Liver (tissue), 9 donors: Measurements from ENCODE around the gene ACSBG1. TPM values are rescaled to one million over a fixed set of nuclear protein-coding genes. Genes with fewer than 3 reads are reported as not detected.

Source experiments
- DNase-seq: peaks from one replicate; pipeline ENCODE4 v3.0.0-alpha.2; 2017; ENCODE audit warnings: low spot score
- H3K27ac ChIP-seq, 2 donors: one replicate each; pipeline ENCODE4 v1.7.0; 2013; ENCODE audit warnings: inconsistent platforms in 2 of 2, low read length in 2 of 2, control low read depth in 1 of 2, low read depth in 1 of 2, mild to moderate bottlenecking in 1 of 2
- H3K27me3 ChIP-seq, 4 donors: one replicate each; pipeline versions ENCODE4 v1.6.1 to v1.7.0; 2013; ENCODE audit warnings: low read length in 3 of 4, inconsistent platforms in 1 of 4, mild to moderate bottlenecking in 1 of 4, moderate library complexity in 1 of 4; ENCODE audit not compliant: control insufficient read depth in 4 of 4, insufficient read depth in 4 of 4
- H3K36me3 ChIP-seq, 4 donors: one replicate each; pipeline versions ENCODE4 v1.6.1 to v1.7.0; 2013; ENCODE audit warnings: low read length in 3 of 4, mild to moderate bottlenecking in 3 of 4, low read depth in 1 of 4, moderate library complexity in 1 of 4; ENCODE audit not compliant: control insufficient read depth in 4 of 4, insufficient read depth in 3 of 4
- H3K4me1 ChIP-seq, 4 donors: one replicate each; pipeline versions ENCODE4 v1.6.1 to v1.7.0; 2013; ENCODE audit warnings: low read length in 3 of 4, mild to moderate bottlenecking in 3 of 4, moderate library complexity in 1 of 4; ENCODE audit not compliant: control insufficient read depth in 4 of 4, insufficient read depth in 4 of 4
- H3K4me3 ChIP-seq, 3 donors: one replicate each; pipeline versions ENCODE4 v1.6.1 to v1.7.0; 2013; ENCODE audit warnings: low read length in 3 of 3, control low read depth in 1 of 3, low read depth in 1 of 3, mild to moderate bottlenecking in 1 of 3
- H3K9ac ChIP-seq, 2 donors: one replicate each; pipeline ENCODE4 v1.7.0; 2013; ENCODE audit warnings: low read length in 2 of 2, mild to moderate bottlenecking in 2 of 2, moderate library complexity in 2 of 2, control low read depth in 1 of 2, low read depth in 1 of 2
- H3K9me3 ChIP-seq, 4 donors: one replicate each; pipeline versions ENCODE4 v1.6.1 to v1.7.0; 2013; ENCODE audit warnings: low read length in 3 of 4; ENCODE audit not compliant: control insufficient read depth in 4 of 4
- ATF3 ChIP-seq: IDR thresholded peaks from 2 replicates; pipeline ENCODE4 v1.6.1; 2016; ENCODE audit warnings: antibody characterized with exemption
- CTCF ChIP-seq: fragments of 150-350 bp; IDR thresholded peaks from 2 replicates; pipeline ENCODE4 v1.5.1; 2017; ENCODE audit warnings: improper control_type of control experiment, low read depth, low read length; ENCODE audit not compliant: missing input control
- EGR1 ChIP-seq, 2 donors: IDR thresholded peaks; 2 replicates each; pipeline ENCODE4 v1.6.1; 2016 to 2018; ENCODE audit warnings: antibody characterized with exemption in 2 of 2, low read depth in 2 of 2
- FOXA1 ChIP-seq: IDR thresholded peaks from 2 replicates; pipeline ENCODE4 v1.6.1; 2016; ENCODE audit warnings: antibody characterized with exemption
- FOXA2 ChIP-seq: IDR thresholded peaks from 2 replicates; pipeline ENCODE4 v1.6.1; 2016; ENCODE audit warnings: antibody characterized with exemption
- GABPA ChIP-seq, 2 donors: IDR thresholded peaks in 1 of 2; conservative IDR thresholded peaks in 1 of 2; 2 replicates each; pipeline ENCODE4 v1.6.1; 2016; ENCODE audit warnings: antibody characterized with exemption in 2 of 2, mild to moderate bottlenecking in 1 of 2, moderate library complexity in 1 of 2
- HNF4A ChIP-seq, 2 donors: conservative IDR thresholded peaks; 2 replicates each; pipeline ENCODE4 v1.6.1; 2016; ENCODE audit warnings: antibody characterized with exemption in 2 of 2, mild to moderate bottlenecking in 2 of 2
- HNF4G ChIP-seq: IDR thresholded peaks from 2 replicates; pipeline ENCODE4 v1.6.1; 2016; ENCODE audit warnings: antibody characterized with exemption
- JUND ChIP-seq, 2 donors: IDR thresholded peaks; 2 replicates each; pipeline ENCODE4 v1.6.1; 2016; ENCODE audit warnings: antibody characterized with exemption in 2 of 2
- MAX ChIP-seq: IDR thresholded peaks from 2 replicates; pipeline ENCODE4 v1.6.1; 2016; ENCODE audit warnings: antibody characterized with exemption
- RAD21 ChIP-seq, 2 donors: IDR thresholded peaks; 2 replicates each; pipeline ENCODE4 v1.6.1; 2016; ENCODE audit warnings: antibody characterized with exemption in 2 of 2, mild to moderate bottlenecking in 2 of 2
- RXRA ChIP-seq, 2 donors: IDR thresholded peaks; 2 replicates each; pipeline ENCODE4 v1.6.1; 2017 to 2018; ENCODE audit warnings: antibody characterized with exemption in 2 of 2, mild to moderate bottlenecking in 1 of 2
- SP1 ChIP-seq: IDR thresholded peaks from 2 replicates; pipeline ENCODE4 v1.6.1; 2018; ENCODE audit warnings: antibody characterized with exemption, mild to moderate bottlenecking
- TAF1 ChIP-seq: conservative IDR thresholded peaks from 2 replicates; pipeline ENCODE4 v1.6.1; 2016; ENCODE audit warnings: antibody characterized with exemption, mild to moderate bottlenecking
- YY1 ChIP-seq: IDR thresholded peaks from 2 replicates; pipeline ENCODE4 v1.6.1; 2016; ENCODE audit warnings: antibody characterized with exemption, mild to moderate bottlenecking
- ZBTB33 ChIP-seq: IDR thresholded peaks from 2 replicates; pipeline ENCODE4 v1.6.1; 2016; ENCODE audit warnings: antibody characterized with exemption
- WGBS: extraction: QIAGEN DNeasy Blood & Tissue Kit; methylation state at CpG from one replicate; pipeline ENCODE4 v1.1.7; 2013; 5-methylcytosine and 5-hydroxymethylcytosine counted together
- polyA plus RNA-seq, 2 donors: library from polyadenylated mRNA; stranded (reverse) in 1 of 2; unstranded in 1 of 2; fragments of 200-250 nt in 1 of 2; fragments of >200 nt in 1 of 2; fragmentation: Nextera tagmentation in 1 of 2; extraction: Ambion mirVana in 1 of 2; gene quantifications; one replicate each; pipeline versions ENCODE4 v1.2.1 to v1.2.3, GENCODE V29; 2013 to 2015
- total RNA-seq, 2 donors: library from RNA; depleted of rRNA; stranded (reverse); fragments of >200 nt; gene quantifications; one replicate each; pipeline ENCODE4 v1.2.3, GENCODE V29; 2014
- donor health status: healthy.
- donor health status: healthy.
- donor health status: healthy.
- donor health status: healthy.
- donor health status: healthy.

ACSBG1 gene
- total and polyA plus RNA-seq, 4 donors, result under 0.01 to 3.8 (median 0.15) TPM

GRCh38 chr15:78148392-78149067 lies 85.8 kb downstream of the ACSBG1 start:
- WGBS, result 15% methylated on average over 14 of the region's 14 CpGs
- H3K4me3 ChIP-seq, result peak overlapping the region; percentile 70 to 86 (median 81)
- H3K27me3 ChIP-seq, result no peaks in the 10 kb centered on the region
- H3K4me1 ChIP-seq, result peaks cover 4 to 21% (median 8%) of the 10 kb centered on the region in 4 donors
- H3K27ac ChIP-seq, result no peak overlapping the region
- no peaks in the 10 kb centered on the region for H3K36me3 ChIP-seq
- H3K9me3 ChIP-seq, result no peaks in the 10 kb centered on the region
- H3K9ac ChIP-seq, result peak overlapping the region; percentile 60 to 64
- TF ChIP-seq ATF3 (no peak), TAF1 (peak; percentile 23)
- no peak for DNase-seq

GRCh38 chr15:78147566-78147965 lies 86.8 kb downstream of the ACSBG1 start:
- no peak overlapping the region for H3K27ac ChIP-seq
- DNase-seq, result no peak
- H3K36me3 ChIP-seq, result no peaks in the 10 kb centered on the region
- no peaks in the 10 kb centered on the region for H3K27me3 ChIP-seq
- H3K4me1 ChIP-seq, result peaks cover 4 to 21% (median 8%) of the 10 kb centered on the region in 4 donors
- 96% methylated on average over 6 of the region's 6 CpGs for WGBS
- H3K9ac ChIP-seq, result no peak overlapping the region
- no peak overlapping the region for H3K4me3 ChIP-seq
- H3K9me3 ChIP-seq, result no peaks in the 10 kb centered on the region
- TF ChIP-seq CTCF, result no peak
- no peak for TF ChIP-seq RXRA (IDR thresholded peaks at IDR 0.05)
- no peak for TF ChIP-seq RAD21 (IDR thresholded peaks at IDR 0.05)
- TF ChIP-seq JUND (IDR thresholded peaks at IDR 0.05), result no peak
- no peak for TF ChIP-seq FOXA2
- no peak for TF ChIP-seq EGR1 (IDR thresholded peaks at IDR 0.05; ENCODE audit: low read depth in 2 of 2)
- TF ChIP-seq MAX, result no peak
- TF ChIP-seq ATF3, result no peak
- TF ChIP-seq ZBTB33, result no peak
- TF ChIP-seq HNF4G, result no peak
- no peak for TF ChIP-seq YY1
- no peak for TF ChIP-seq HNF4A (conservative IDR thresholded peaks at IDR 0.05)
- no peak for TF ChIP-seq FOXA1
- TF ChIP-seq GABPA (IDR thresholded peaks at IDR 0.05 in 1 of 2, conservative IDR thresholded peaks at IDR 0.05 in 1 of 2), result no peak
- no peak for TF ChIP-seq TAF1
- TF ChIP-seq SP1, result no peak
